HepG2 (cell line): ENCODE data around the gene SCN9A.

Experiments used
- POLR2A ChIP-seq, 2 experiments: IDR thresholded peaks; 2 replicates each; pipeline ENCODE4 v1.6.1; 2011; ENCODE audit warnings: low read depth in 2 of 2, low read length in 2 of 2, mild to moderate bottlenecking in 1 of 2, moderate library complexity in 1 of 2; ENCODE audit not compliant: insufficient read depth in 1 of 2
- POLR2AphosphoS5 ChIP-seq: IDR thresholded peaks from 2 replicates; pipeline ENCODE4 v1.6.1; 2012; ENCODE audit warnings: low read depth, low read length
- SIX1 ChIP-seq: sonication (generic); formaldehyde crosslinking; IDR thresholded peaks from 2 replicates; pipeline ENCODE4 v1.4.0; 2020; ENCODE audit warnings: missing genetic modification reagents, borderline replicate concordance
- ZNF253 ChIP-seq: sonication (generic); formaldehyde crosslinking; IDR thresholded peaks from 2 replicates; pipeline ENCODE4 v1.8.0; 2022; ENCODE audit warnings: mild to moderate bottlenecking, missing genetic modification reagents, borderline replicate concordance
- TF ChIP-seq, protein P1 (sequence below): sonication (generic); formaldehyde crosslinking; IDR thresholded peaks from 2 replicates; pipeline ENCODE4 v1.5.0; 2020; ENCODE audit warnings: mild to moderate bottlenecking, missing genetic modification reagents, moderate library complexity

DNA sequence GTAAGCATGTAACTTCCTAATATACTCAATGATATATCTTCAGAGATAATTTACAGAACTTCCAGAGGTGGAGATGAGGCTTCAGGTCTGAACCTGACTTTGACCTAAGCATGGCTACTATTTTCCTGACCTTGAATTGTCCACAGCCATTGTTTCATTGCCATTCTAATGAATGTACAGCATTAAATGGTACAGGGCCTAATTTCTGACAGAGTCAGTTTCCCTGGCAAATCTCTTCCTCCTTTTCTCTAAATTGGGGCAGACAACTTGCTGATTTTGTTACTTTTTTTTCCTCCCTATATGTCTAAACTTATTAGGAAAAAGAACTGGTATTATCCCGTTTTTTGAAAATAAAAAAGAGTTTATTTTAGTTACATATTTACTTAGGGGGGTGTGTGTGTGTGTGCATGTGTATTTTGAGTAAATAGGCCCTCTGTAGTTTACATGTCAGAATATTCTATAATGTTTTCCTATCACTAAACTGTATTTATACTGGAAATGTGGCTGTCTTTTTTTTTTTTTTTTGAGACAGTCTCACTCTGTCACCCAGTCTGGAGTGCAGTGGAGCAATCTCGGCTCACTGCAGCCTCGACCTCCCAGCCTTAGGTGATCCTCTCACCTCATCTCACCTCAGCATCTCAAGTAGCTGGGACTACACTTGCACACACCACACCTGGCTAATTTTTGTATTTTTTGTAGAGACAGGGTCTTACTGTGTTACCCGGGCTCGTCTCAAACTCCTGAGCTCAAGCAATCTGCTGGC lies 43.3 kb upstream of the SCN9A start:
- TF ChIP-seq SIX1 (CRISPR knock-in tag), result no peak
- TF ChIP-seq POLR2A (IDR thresholded peaks at IDR 0.05; ENCODE audit: insufficient read depth in 1 of 2, low read depth in 2 of 2, low read length in 2 of 2), result no peak
- no peak for TF ChIP-seq POLR2AphosphoS5
- TF ChIP-seq, protein P1, sequence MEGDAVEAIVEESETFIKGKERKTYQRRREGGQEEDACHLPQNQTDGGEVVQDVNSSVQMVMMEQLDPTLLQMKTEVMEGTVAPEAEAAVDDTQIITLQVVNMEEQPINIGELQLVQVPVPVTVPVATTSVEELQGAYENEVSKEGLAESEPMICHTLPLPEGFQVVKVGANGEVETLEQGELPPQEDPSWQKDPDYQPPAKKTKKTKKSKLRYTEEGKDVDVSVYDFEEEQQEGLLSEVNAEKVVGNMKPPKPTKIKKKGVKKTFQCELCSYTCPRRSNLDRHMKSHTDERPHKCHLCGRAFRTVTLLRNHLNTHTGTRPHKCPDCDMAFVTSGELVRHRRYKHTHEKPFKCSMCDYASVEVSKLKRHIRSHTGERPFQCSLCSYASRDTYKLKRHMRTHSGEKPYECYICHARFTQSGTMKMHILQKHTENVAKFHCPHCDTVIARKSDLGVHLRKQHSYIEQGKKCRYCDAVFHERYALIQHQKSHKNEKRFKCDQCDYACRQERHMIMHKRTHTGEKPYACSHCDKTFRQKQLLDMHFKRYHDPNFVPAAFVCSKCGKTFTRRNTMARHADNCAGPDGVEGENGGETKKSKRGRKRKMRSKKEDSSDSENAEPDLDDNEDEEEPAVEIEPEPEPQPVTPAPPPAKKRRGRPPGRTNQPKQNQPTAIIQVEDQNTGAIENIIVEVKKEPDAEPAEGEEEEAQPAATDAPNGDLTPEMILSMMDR, result no peak
- no peak for TF ChIP-seq ZNF253 (CRISPR knock-in tag)
